ENCODE results near the gene KRTAP1-5. TPM values are rescaled to one million over a fixed set of nuclear protein-coding genes. Genes with fewer than 3 reads are reported as not detected.

Gene KRTAP1-5
- total RNA-seq, 4 donors from 2014 or later: not detected

GRCh38 chr17:41013181-41013580 lies 13.8 kb downstream of the KRTAP1-5 start:
- no peak for DNase-seq (ENCODE audit: extremely low spot score)
- intact Hi-C loops (cut with DNase I): no loop called here
- H3K27ac ChIP-seq (replicated peaks in 1 of 4): no peak overlapping the region
- no peaks in the 10 kb centered on the region for H3K9me3 ChIP-seq
- H3K4me3 ChIP-seq: no peak overlapping the region
- WGBS: 72% methylated on average over 3 of the region's 3 CpGs
- no peaks in the 10 kb centered on the region for H3K36me3 ChIP-seq
- TF ChIP-seq POLR2AphosphoS5 (IDR thresholded peaks at IDR 0.05) (no peak), POLR2A (IDR thresholded peaks at IDR 0.05; ENCODE audit: low read depth) (no peak), EP300 (IDR thresholded peaks at IDR 0.05) (no peak)
- TF ChIP-seq, protein P1, sequence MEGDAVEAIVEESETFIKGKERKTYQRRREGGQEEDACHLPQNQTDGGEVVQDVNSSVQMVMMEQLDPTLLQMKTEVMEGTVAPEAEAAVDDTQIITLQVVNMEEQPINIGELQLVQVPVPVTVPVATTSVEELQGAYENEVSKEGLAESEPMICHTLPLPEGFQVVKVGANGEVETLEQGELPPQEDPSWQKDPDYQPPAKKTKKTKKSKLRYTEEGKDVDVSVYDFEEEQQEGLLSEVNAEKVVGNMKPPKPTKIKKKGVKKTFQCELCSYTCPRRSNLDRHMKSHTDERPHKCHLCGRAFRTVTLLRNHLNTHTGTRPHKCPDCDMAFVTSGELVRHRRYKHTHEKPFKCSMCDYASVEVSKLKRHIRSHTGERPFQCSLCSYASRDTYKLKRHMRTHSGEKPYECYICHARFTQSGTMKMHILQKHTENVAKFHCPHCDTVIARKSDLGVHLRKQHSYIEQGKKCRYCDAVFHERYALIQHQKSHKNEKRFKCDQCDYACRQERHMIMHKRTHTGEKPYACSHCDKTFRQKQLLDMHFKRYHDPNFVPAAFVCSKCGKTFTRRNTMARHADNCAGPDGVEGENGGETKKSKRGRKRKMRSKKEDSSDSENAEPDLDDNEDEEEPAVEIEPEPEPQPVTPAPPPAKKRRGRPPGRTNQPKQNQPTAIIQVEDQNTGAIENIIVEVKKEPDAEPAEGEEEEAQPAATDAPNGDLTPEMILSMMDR (IDR thresholded peaks at IDR 0.05): no peak
- peaks cover 0 to 6% (median 0%) of the 10 kb centered on the region in 4 donors for H3K27me3 ChIP-seq
- no peaks in the 10 kb centered on the region for H3K4me1 ChIP-seq

DNA sequence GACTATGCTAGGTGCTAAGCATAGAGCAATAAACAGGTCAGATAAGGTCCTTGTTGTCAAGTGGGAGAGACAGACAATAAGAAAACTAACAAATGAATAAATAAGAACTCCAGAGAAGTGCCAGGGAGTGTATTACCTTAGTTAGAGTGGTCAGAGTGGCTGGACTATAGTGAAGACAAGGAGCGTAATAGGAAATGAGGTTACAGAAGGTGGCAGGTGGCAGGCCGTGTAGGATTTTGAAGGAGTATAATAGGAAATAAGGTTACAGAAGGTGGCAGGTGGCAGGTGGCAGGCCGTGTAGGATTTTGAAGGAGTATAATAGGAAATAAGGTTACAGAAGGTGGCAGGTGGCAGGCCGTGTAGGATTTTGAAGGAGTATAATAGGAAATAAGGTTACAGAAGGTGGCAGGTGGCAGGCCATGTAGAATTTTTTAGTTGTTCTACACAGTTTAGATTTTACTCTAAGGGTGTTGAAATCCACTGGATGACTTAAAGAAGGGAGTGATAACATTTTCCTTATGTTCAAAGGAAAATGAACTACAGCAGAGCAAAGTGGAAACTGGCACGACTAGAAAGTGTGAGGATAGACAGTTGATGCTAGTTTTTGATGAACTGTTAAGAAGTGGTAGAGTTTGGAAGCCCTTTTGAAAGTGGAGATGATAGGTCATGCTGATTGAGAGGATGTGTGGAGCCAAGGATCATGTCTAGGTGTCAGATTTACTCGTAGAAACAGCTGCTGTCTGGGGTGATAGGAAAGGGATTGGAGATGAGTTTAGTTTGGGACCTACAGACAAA lies 14.5 kb downstream of the KRTAP1-5 start:
- WGBS: 68% methylated on average over 6 of the region's 6 CpGs
- Histone ChIP-seq H3K36me3 (no peaks in the 10 kb centered on the region), H3K27ac (replicated peaks in 1 of 4) (no peak overlapping the region), H3K4me3 (no peak overlapping the region), H3K27me3 (peaks cover 0 to 6% (median 0%) of the 10 kb centered on the region in 4 donors), H3K4me1 (no peaks in the 10 kb centered on the region), H3K9me3 (no peaks in the 10 kb centered on the region)
- TF ChIP-seq POLR2A (IDR thresholded peaks at IDR 0.05; ENCODE audit: low read depth): no peak
- TF ChIP-seq, protein P1 (IDR thresholded peaks at IDR 0.05): no peak
- TF ChIP-seq EP300 (IDR thresholded peaks at IDR 0.05): no peak
- no peak for TF ChIP-seq POLR2AphosphoS5 (IDR thresholded peaks at IDR 0.05)
- intact Hi-C loops (cut with DNase I): no loop called here
- DNase-seq (ENCODE audit: extremely low spot score): no peak

- Histone ChIP-seq H3K36me3 (no peaks in the 10 kb centered on the region), H3K27ac (replicated peaks in 1 of 4) (no peak overlapping the region), H3K4me3 (no peak overlapping the region), H3K4me1 (no peaks in the 10 kb centered on the region), H3K27me3 (peaks cover 0 to 6% (median 0%) of the 10 kb centered on the region in 4 donors), H3K9me3 (no peaks in the 10 kb centered on the region)
- no peak for DNase-seq (ENCODE audit: extremely low spot score)
- intact Hi-C loops (cut with DNase I): no loop called here
- TF ChIP-seq, protein P1 (IDR thresholded peaks at IDR 0.05): no peak
- TF ChIP-seq POLR2A (IDR thresholded peaks at IDR 0.05; ENCODE audit: low read depth): no peak
- no peak for TF ChIP-seq EP300 (IDR thresholded peaks at IDR 0.05)
- no peak for TF ChIP-seq POLR2AphosphoS5 (IDR thresholded peaks at IDR 0.05)
Observed at GRCh38 chr17:41010441-41010840, 16.6 kb downstream of the KRTAP1-5 start.

DNA sequence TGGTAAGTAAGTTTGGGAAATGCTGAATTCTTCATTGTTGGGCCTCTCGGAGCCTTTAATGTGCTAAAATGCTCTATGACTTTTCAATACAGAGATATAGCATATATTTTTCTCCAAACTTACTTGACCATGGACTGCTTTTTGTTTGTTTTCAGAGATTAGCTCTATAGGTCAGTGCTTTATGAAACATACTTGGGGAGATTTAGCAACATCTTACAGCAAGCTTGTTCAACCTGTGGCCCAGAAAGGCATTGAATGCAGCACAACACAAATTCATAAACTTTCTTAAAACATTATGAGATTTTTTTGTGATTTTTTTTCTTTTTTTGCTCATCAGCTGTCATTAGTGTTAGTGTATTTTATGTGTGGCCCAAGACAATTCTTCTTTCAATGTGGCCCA lies 17.1 kb downstream of the KRTAP1-5 start:
- Histone ChIP-seq H3K9me3 (no peaks in the 10 kb centered on the region), H3K27ac (replicated peaks in 1 of 4) (no peak overlapping the region), H3K4me3 (no peak overlapping the region), H3K4me1 (no peaks in the 10 kb centered on the region), H3K36me3 (no peaks in the 10 kb centered on the region), H3K27me3 (peaks cover 0 to 4% (median 0%) of the 10 kb centered on the region in 4 donors)
- DNase-seq (ENCODE audit: extremely low spot score): no peak
- TF ChIP-seq EP300 (IDR thresholded peaks at IDR 0.05) (no peak), POLR2AphosphoS5 (IDR thresholded peaks at IDR 0.05) (no peak), POLR2A (IDR thresholded peaks at IDR 0.05; ENCODE audit: low read depth) (no peak)
- TF ChIP-seq, protein P1 (IDR thresholded peaks at IDR 0.05): no peak
- intact Hi-C loops (cut with DNase I): no loop called here
- WGBS: 88% methylated on average over 1 of the region's 1 CpG
